ENCODE measurements around the gene PARD3. TPM values are rescaled to one million over a fixed set of nuclear protein-coding genes. Genes with fewer than 3 reads are reported as not detected.

PARD3 gene
- total RNA-seq, 1 donor from 2014 or later, result 26.0 TPM

DNA sequence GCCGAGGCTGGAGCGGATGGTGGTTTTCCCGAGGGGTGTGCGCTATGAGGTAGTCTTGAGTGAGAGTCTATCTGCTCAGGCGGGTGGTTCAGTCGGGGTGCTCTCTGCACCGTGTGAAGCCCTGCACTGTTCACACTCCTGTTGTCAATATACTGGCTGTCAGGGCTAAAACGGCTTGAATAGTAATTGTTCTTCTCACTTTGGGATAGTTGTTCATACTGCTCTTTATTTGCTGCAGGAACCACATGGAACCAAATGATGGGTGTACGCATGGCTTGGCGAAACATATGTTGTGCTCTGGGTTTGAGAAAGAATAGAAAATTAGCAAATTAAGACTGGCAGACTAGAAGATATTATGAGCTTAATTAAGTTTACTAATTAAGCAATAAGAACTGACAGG, 432.5 kb downstream of the PARD3 start:
- H3K27ac Mint-ChIP-seq (ENCODE audit: unreplicated experiment), result no peak overlapping the region
- H3K36me3 Mint-ChIP-seq (ENCODE audit: low read depth), result peaks cover 16% of the 10 kb centered on the region
- H3K4me1 Mint-ChIP-seq (ENCODE audit: low read depth), result no peaks in the 10 kb centered on the region
- H3K27me3 Mint-ChIP-seq (ENCODE audit: low read depth), result no peaks in the 10 kb centered on the region
- TF ChIP-seq, protein P1, sequence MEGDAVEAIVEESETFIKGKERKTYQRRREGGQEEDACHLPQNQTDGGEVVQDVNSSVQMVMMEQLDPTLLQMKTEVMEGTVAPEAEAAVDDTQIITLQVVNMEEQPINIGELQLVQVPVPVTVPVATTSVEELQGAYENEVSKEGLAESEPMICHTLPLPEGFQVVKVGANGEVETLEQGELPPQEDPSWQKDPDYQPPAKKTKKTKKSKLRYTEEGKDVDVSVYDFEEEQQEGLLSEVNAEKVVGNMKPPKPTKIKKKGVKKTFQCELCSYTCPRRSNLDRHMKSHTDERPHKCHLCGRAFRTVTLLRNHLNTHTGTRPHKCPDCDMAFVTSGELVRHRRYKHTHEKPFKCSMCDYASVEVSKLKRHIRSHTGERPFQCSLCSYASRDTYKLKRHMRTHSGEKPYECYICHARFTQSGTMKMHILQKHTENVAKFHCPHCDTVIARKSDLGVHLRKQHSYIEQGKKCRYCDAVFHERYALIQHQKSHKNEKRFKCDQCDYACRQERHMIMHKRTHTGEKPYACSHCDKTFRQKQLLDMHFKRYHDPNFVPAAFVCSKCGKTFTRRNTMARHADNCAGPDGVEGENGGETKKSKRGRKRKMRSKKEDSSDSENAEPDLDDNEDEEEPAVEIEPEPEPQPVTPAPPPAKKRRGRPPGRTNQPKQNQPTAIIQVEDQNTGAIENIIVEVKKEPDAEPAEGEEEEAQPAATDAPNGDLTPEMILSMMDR (IDR thresholded peaks at IDR 0.05), result no peak
- H3K9me3 Mint-ChIP-seq (ENCODE audit: low read depth), result peaks cover 3% of the 10 kb centered on the region
- H3K4me3 Mint-ChIP-seq (ENCODE audit: unreplicated experiment), result no peak overlapping the region
- no peak for DNase-seq (ENCODE audit: low spot score)

DNA sequence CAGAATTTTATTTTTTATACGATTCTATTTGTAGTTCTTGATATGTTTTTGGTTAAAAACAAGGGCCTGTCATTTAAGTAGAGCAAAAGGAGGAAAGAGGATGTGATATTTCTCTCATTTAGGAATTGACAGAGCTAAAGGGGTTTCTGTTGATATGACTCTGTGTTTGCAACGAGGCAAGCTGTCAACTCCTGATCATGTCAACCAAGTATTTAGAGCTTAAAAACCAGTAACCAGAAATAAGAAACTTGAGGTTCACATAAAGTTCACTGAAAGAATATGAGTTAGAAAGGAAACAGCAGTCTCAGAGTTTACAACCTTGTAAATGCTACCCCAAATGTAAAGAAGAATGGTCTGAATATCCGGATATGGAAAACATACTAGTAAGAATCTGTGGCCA, 434.2 kb downstream of the PARD3 start:
- Mint-ChIP-seq H3K4me1 (ENCODE audit: low read depth) (no peaks in the 10 kb centered on the region), H3K27me3 (ENCODE audit: low read depth) (no peaks in the 10 kb centered on the region), H3K4me3 (ENCODE audit: unreplicated experiment) (no peak overlapping the region), H3K36me3 (ENCODE audit: low read depth) (peaks cover 16% of the 10 kb centered on the region), H3K9me3 (ENCODE audit: low read depth) (peaks cover 3% of the 10 kb centered on the region), H3K27ac (ENCODE audit: unreplicated experiment) (no peak overlapping the region)
- no peak for DNase-seq (ENCODE audit: low spot score)
- TF ChIP-seq, protein P1 (IDR thresholded peaks at IDR 0.05), result no peak

DNA sequence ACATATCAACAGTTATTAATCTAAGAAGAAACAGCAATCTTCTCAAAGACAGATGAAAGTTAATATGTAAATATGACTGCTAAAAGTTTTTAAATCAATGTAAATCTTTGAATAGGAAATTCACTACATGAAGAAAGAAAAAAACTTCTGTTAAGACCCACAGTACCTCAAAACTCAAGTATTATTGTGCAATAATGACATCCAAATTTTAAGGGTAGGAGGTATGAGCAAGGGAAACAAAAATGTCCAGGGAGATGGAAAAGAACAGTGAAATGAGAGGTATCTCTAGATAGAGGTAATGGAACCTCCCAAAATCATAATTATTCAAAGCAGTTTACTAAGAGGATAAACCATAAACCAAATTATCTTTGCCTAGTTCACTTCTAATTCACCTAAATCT, 436.8 kb downstream of the PARD3 start:
- Mint-ChIP-seq H3K4me3 (ENCODE audit: unreplicated experiment) (no peak overlapping the region), H3K36me3 (ENCODE audit: low read depth) (peaks cover 14% of the 10 kb centered on the region), H3K9me3 (ENCODE audit: low read depth) (peaks cover 3% of the 10 kb centered on the region), H3K27me3 (ENCODE audit: low read depth) (no peaks in the 10 kb centered on the region), H3K27ac (ENCODE audit: unreplicated experiment) (no peak overlapping the region), H3K4me1 (ENCODE audit: low read depth) (peaks cover 5% of the 10 kb centered on the region)
- TF ChIP-seq, protein P1 (IDR thresholded peaks at IDR 0.05), result no peak
- no peak for DNase-seq (ENCODE audit: low spot score)

DNA sequence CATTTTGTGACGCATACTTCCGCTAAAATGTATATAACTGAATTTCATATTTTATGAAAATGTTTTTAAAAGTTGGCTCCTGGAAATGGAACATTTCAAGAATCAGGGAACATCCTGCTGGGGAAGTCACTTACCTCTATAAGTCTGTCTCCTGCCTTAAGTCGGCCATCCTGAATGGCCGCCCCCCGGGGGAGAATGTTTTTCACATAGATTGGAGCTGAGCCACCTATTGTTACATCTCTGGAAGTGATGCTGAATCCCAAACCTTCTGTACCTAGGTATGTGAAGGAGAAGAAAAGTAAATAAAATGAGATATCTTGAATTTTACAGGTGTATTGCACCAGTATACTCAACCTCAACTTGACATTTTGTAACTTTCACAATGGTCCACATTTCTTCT, 437.3 kb downstream of the PARD3 start:
- DNase-seq (ENCODE audit: low spot score), result no peak
- H3K4me1 Mint-ChIP-seq (ENCODE audit: low read depth), result peaks cover 5% of the 10 kb centered on the region
- peaks cover 14% of the 10 kb centered on the region for H3K36me3 Mint-ChIP-seq (ENCODE audit: low read depth)
- H3K4me3 Mint-ChIP-seq (ENCODE audit: unreplicated experiment), result no peak overlapping the region
- TF ChIP-seq, protein P1 (IDR thresholded peaks at IDR 0.05), result no peak
- H3K27me3 Mint-ChIP-seq (ENCODE audit: low read depth), result no peaks in the 10 kb centered on the region
- peaks cover 3% of the 10 kb centered on the region for H3K9me3 Mint-ChIP-seq (ENCODE audit: low read depth)
- no peak overlapping the region for H3K27ac Mint-ChIP-seq (ENCODE audit: unreplicated experiment)

DNA sequence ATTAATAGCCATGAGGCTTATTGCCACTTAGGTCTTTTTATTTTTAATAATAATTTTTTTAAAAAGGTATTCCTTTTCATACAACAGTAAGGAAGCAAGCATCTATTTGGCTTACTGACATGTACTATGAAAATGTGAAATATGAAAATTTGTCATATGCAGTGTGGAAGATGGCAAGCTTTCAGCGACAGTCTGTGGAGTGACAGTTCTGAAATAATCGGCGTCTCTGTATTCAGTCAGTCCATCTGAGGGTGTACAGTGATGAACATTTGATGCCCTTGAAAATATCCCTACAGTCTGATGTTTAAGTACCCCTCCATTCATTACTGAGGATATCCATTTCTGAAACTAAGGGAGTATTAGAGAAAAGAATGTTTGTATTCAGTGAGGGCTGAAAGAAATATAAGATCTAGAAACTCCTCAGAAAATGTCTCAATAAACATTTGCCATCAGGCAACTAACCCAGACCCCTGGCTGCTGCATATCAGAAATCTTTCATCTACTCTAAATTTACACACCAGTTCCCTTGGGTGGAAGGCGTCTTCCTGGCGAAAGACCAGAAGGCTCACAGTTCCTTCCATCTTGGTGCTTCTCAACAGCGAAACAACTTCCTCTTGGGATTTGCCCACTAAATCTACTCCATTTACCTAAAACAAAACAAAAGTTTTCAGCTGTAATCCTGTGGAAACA, 440.6 kb downstream of the PARD3 start:
- Mint-ChIP-seq H3K4me1 (ENCODE audit: low read depth) (peaks cover 5% of the 10 kb centered on the region), H3K27me3 (ENCODE audit: low read depth) (no peaks in the 10 kb centered on the region), H3K4me3 (ENCODE audit: unreplicated experiment) (no peak overlapping the region), H3K27ac (ENCODE audit: unreplicated experiment) (no peak overlapping the region), H3K9me3 (ENCODE audit: low read depth) (no peaks in the 10 kb centered on the region), H3K36me3 (ENCODE audit: low read depth) (peaks cover 7% of the 10 kb centered on the region)
- TF ChIP-seq, protein P1 (IDR thresholded peaks at IDR 0.05), result no peak
- DNase-seq (ENCODE audit: low spot score), result no peak

All from chondrocyte (in vitro differentiated cells).